HEK293T (cell line): ENCODE results near the gene SSR1.

Experiments used
- ARNT ChIP-seq: fragments of 450-650 bp; IDR thresholded peaks from 2 replicates; pipeline ENCODE4 v1.6.1; 2017; ENCODE audit warnings: mild to moderate bottlenecking
- BHLHE40 ChIP-seq: fragments of 450-650 bp; IDR thresholded peaks from 2 replicates; pipeline ENCODE4 v1.6.1; 2016; ENCODE audit warnings: mild to moderate bottlenecking, moderate library complexity, borderline replicate concordance
- CTBP1 ChIP-seq: fragments of 450-650 bp; IDR thresholded peaks from 2 replicates; pipeline ENCODE4 v1.6.1; 2016; ENCODE audit warnings: borderline replicate concordance
- FOXA1 ChIP-seq: fragments of 450-650 bp; IDR thresholded peaks from 2 replicates; pipeline ENCODE4 v1.6.1; 2016; ENCODE audit warnings: mild to moderate bottlenecking
- FOXK2 ChIP-seq: fragments of 450-650 bp; IDR thresholded peaks from 2 replicates; pipeline ENCODE4 v1.6.1; 2016; ENCODE audit warnings: mild to moderate bottlenecking
- FOXM1 ChIP-seq: fragments of 450-650 bp; IDR thresholded peaks from 2 replicates; pipeline ENCODE4 v1.6.1; 2017; ENCODE audit warnings: mild to moderate bottlenecking, borderline replicate concordance
- NFRKB ChIP-seq: fragments of 450-650 bp; IDR thresholded peaks from 2 replicates; pipeline ENCODE4 v1.6.1; 2016; ENCODE audit warnings: mild to moderate bottlenecking, moderate library complexity
- SP1 ChIP-seq: fragments of 450-650 bp; IDR thresholded peaks from 2 replicates; pipeline ENCODE4 v1.6.1; 2017
- TARDBP ChIP-seq: fragments of 450-650 bp; IDR thresholded peaks from 2 replicates; pipeline ENCODE4 v1.6.1; 2016

- TF ChIP-seq FOXM1 (no peak), SP1 (no peak), TARDBP (no peak), NFRKB (no peak), ARNT (no peak), FOXA1 (no peak), CTBP1 (no peak), BHLHE40 (no peak), FOXK2 (no peak)
Measured at GRCh38 chr6:7268362-7268761, 44.6 kb downstream of the SSR1 start.
